B cell (primary cell): Measurements from ENCODE around the gene ERC2. TPM values are rescaled to one million over a fixed set of nuclear protein-coding genes. Genes with fewer than 3 reads are reported as not detected.

ENCODE experiments used
- ATAC-seq: fragments of 200-7000 bp; cut with Tn5 transposase; one replicate; pipeline ENCODE4 v1.10.0; 2021; ENCODE audit warnings: low read depth, mild to moderate bottlenecking, moderate number of reproducible peaks, moderate library complexity
- CTCF ChIA-PET: fragments of 350-600 bp; sonication (Branson Sonifier 250); formaldehyde crosslinking; loops from one replicate; lab custom pipeline; 2021; ENCODE audit warnings: antibody characterized with exemption, inconsistent platforms; lab: Charles Lee
- POLR2A ChIA-PET: fragments of 350-600 bp; sonication (Branson Sonifier 250); formaldehyde crosslinking; loops from one replicate; lab custom pipeline; 2021; ENCODE audit warnings: antibody characterized with exemption; lab: Charles Lee
- DNase-seq: peaks from one replicate; pipeline ENCODE4 v3.0.0; 2013
- H2AFZ ChIP-seq: 2 replicates; pipeline ENCODE4 v1.6.1; 2012; ENCODE audit warnings: mild to moderate bottlenecking, low read depth, low read length; ENCODE audit not compliant: insufficient read depth, poor library complexity, severe bottlenecking
- H3K27ac ChIP-seq, 2 donors: 1 replicate in 1 of 2; 2 replicates in 1 of 2; pipeline ENCODE4 v1.5.1; 2012 to 2013; ENCODE audit warnings: low read length in 2 of 2, mild to moderate bottlenecking in 2 of 2, moderate library complexity in 1 of 2
- H3K27me3 ChIP-seq, 4 experiments: fragments of 200-600 bp in 1 of 4; sonication (generic) in 1 of 4; replicated peaks in 1 of 4; 1 replicate in 2 of 4; 2 replicates in 2 of 4; pipeline versions ENCODE4 v1.6.1 to v1.7.0; 2013 to 2016; ENCODE audit warnings: low read length in 3 of 4, mild to moderate bottlenecking in 2 of 4, mixed read lengths in 1 of 4, moderate library complexity in 1 of 4; ENCODE audit not compliant: insufficient read depth in 4 of 4, control insufficient read depth in 3 of 4; ENCODE audit errors: control extremely low read depth in 1 of 4
- H3K36me3 ChIP-seq, 2 experiments: replicated peaks in 1 of 2; 1 replicate in 1 of 2; 2 replicates in 1 of 2; pipeline versions ENCODE4 v1.6.1 to v1.7.1; 2013; ENCODE audit warnings: low read length in 1 of 2; ENCODE audit not compliant: insufficient read depth in 2 of 2, control insufficient read depth in 1 of 2; ENCODE audit errors: control extremely low read depth in 1 of 2, extremely low read depth in 1 of 2
- H3K4me1 ChIP-seq, 2 donors: fragments of 200-600 bp in 1 of 2; sonication (generic) in 1 of 2; 1 replicate in 1 of 2; 2 replicates in 1 of 2; pipeline versions ENCODE4 v1.5.1 to v1.6.1; 2013 to 2017; ENCODE audit warnings: low read length in 2 of 2; ENCODE audit not compliant: control insufficient read depth in 2 of 2, insufficient read depth in 2 of 2
- H3K4me2 ChIP-seq: replicated peaks from 2 replicates; pipeline ENCODE3; 2012; ENCODE audit warnings: mild to moderate bottlenecking, low read depth, low read length; ENCODE audit not compliant: poor library complexity, severe bottlenecking
- H3K4me3 ChIP-seq, 5 experiments: fragments of 200-600 bp in 1 of 5; sonication (generic) in 1 of 5; 1 replicate in 3 of 5; 2 replicates in 2 of 5; pipeline versions ENCODE4 v1.5.1 to v1.7.0; 2011 to 2016; ENCODE audit warnings: low read length in 4 of 5, mild to moderate bottlenecking in 4 of 5, low read depth in 2 of 5, control low read depth in 1 of 5, moderate library complexity in 1 of 5; ENCODE audit not compliant: insufficient read depth in 1 of 5; ENCODE audit errors: control extremely low read depth in 1 of 5, extremely low read depth in 1 of 5
- H3K79me2 ChIP-seq: fragments of 200-600 bp; sonication (generic); one replicate; pipeline ENCODE4 v1.6.0; 2016; ENCODE audit warnings: low read length; ENCODE audit not compliant: control insufficient read depth, insufficient read depth
- H3K9ac ChIP-seq: fragments of 200-600 bp; sonication (generic); 2 replicates; pipeline ENCODE4 v1.6.1; 2017; ENCODE audit warnings: mild to moderate bottlenecking, low read length, moderate library complexity
- H3K9me3 ChIP-seq, 3 donors: one replicate each; pipeline versions ENCODE4 v1.6.1 to v1.7.1; 2013; ENCODE audit warnings: low read length in 2 of 3; ENCODE audit not compliant: control insufficient read depth in 2 of 3, insufficient read depth in 1 of 3; ENCODE audit errors: control extremely low read depth in 1 of 3
- H4K20me1 ChIP-seq: 2 replicates; pipeline ENCODE4 v1.6.0; 2012; ENCODE audit warnings: mild to moderate bottlenecking, low read length; ENCODE audit not compliant: insufficient read depth, control insufficient read depth, poor library complexity, severe bottlenecking
- H3K27ac Mint-ChIP-seq: one replicate; pipeline ENCODE4 v1.8.0; 2021; ENCODE audit warnings: mixed read lengths
- H3K27me3 Mint-ChIP-seq: one replicate; pipeline ENCODE4 v1.8.0; 2021; ENCODE audit warnings: mixed read lengths
- H3K4me1 Mint-ChIP-seq: one replicate; pipeline ENCODE4 v1.8.0; 2021; ENCODE audit warnings: mixed read lengths
- H3K4me3 Mint-ChIP-seq: one replicate; pipeline ENCODE4 v1.8.0; 2021; ENCODE audit warnings: mixed read lengths
- H3K9me3 Mint-ChIP-seq: one replicate; pipeline ENCODE4 v1.8.0; 2022; ENCODE audit warnings: mixed read lengths; ENCODE audit not compliant: insufficient read depth
- CTCF ChIP-seq: fragments of 200-600 bp; IDR thresholded peaks from one replicate; pipeline ENCODE4 v1.8.0; 2022; ENCODE audit warnings: antibody characterized with exemption, mild to moderate bottlenecking
- EZH2 ChIP-seq: IDR thresholded peaks from 2 replicates; pipeline ENCODE4 v1.6.1; 2012; ENCODE audit warnings: borderline replicate concordance, low read depth, mild to moderate bottlenecking, moderate library complexity, low read length; ENCODE audit not compliant: insufficient read depth, poor library complexity, severe bottlenecking
- WGBS: methylation state at CpG from one replicate; pipeline ENCODE4 v1.1.5; 2013; ENCODE audit warnings: missing lambda C conversion rate; ENCODE audit not compliant: insufficient coverage; 5-methylcytosine and 5-hydroxymethylcytosine counted together
- intact Hi-C: fragments of 100-400 bp; cut with micrococcal nuclease; formaldehyde crosslinking; loops from one replicate; pipeline ENCODE4 v1.10.0; 2022
- polyA plus RNA-seq: library from polyadenylated mRNA; depleted of rRNA; stranded (reverse); fragments of >200 nt; gene quantifications from 2 replicates; pipeline ENCODE4 v1.2.3, GENCODE V29; 2012
- total RNA-seq, 2 donors: library from RNA; stranded (reverse); fragments of 120-200 nt in 1 of 2; gene quantifications; 1 replicate in 1 of 2; 2 replicates in 1 of 2; pipeline versions ENCODE4 v1.2.3 to v1.2.4, GENCODE V29; 2013 to 2022

Gene ERC2
- total and polyA plus RNA-seq, 2 donors (not counting 1 experiment from before 2014, with no cell fraction given) = not detected

GRCh38 chr3:55884491-55885285 is 583.6 kb downstream of the ERC2 start:
- Mint-ChIP-seq H3K27ac (no peak overlapping the region), H3K27me3 (no peaks in the 10 kb centered on the region), H3K4me3 (no peak overlapping the region), H3K4me1 (no peaks in the 10 kb centered on the region), H3K9me3 (no peaks in the 10 kb centered on the region)
- Histone ChIP-seq H3K27ac (no peak overlapping the region), H3K79me2 (no peaks in the 10 kb centered on the region), H4K20me1 (no peaks in the 10 kb centered on the region), H3K4me1 (no peaks in the 10 kb centered on the region), H3K36me3 (no peaks in the 10 kb centered on the region), H3K9ac (no peak overlapping the region), H3K4me2 (no peak overlapping the region), H3K27me3 (no peaks in the 10 kb centered on the region), H3K9me3 (no peaks in the 10 kb centered on the region), H2AFZ (no peak overlapping the region), H3K4me3 (no peak overlapping the region)
- intact Hi-C loops = no loop called here
- WGBS = 71% methylated on average over 1 of the region's 2 CpGs
- CTCF ChIA-PET = no interaction called here
- DNase-seq (no peak), ATAC-seq (no peak)
- POLR2A ChIA-PET = no interaction called here
- TF ChIP-seq EZH2 = no peak
- no peak for TF ChIP-seq CTCF

- DNase-seq (no peak), ATAC-seq (no peak)
- no CpG with 5 or more reads among the region's 1 CpG for WGBS
- Histone ChIP-seq H3K4me1 (no peaks in the 10 kb centered on the region), H2AFZ (no peak overlapping the region), H3K4me2 (no peak overlapping the region), H3K4me3 (no peak overlapping the region), H3K9me3 (no peaks in the 10 kb centered on the region), H3K36me3 (no peaks in the 10 kb centered on the region), H3K9ac (no peak overlapping the region), H3K27ac (no peak overlapping the region), H4K20me1 (no peaks in the 10 kb centered on the region), H3K79me2 (no peaks in the 10 kb centered on the region), H3K27me3 (no peaks in the 10 kb centered on the region)
- intact Hi-C loops = no loop called here
- TF ChIP-seq CTCF = no peak
- no peak for TF ChIP-seq EZH2
- POLR2A ChIA-PET = no interaction called here
- H3K9me3 Mint-ChIP-seq = no peaks in the 10 kb centered on the region
- no peaks in the 10 kb centered on the region for H3K4me1 Mint-ChIP-seq
- CTCF ChIA-PET = no interaction called here
- no peaks in the 10 kb centered on the region for H3K27me3 Mint-ChIP-seq
- H3K27ac Mint-ChIP-seq = no peak overlapping the region
- no peak overlapping the region for H3K4me3 Mint-ChIP-seq
Measured at GRCh38 chr3:55884066-55884465, 584.2 kb downstream of the ERC2 start.
